ENCODE data around the gene BCL2L2.

- no peak for TF ChIP-seq CTCF (IDR thresholded peaks at IDR 0.05)
- TF ChIP-seq POLR2A (IDR thresholded peaks at IDR 0.05), result no peak
These were observed 31.2 kb upstream of the BCL2L2 start for GRCh38 chr14:23275412-23275811.
